Thyroid gland (tissue), 4 donors: ENCODE results near the gene ADAM12. TPM values are rescaled to one million over a fixed set of nuclear protein-coding genes. Genes with fewer than 3 reads are reported as not detected.

Experiments used
- DNase-seq, 2 donors: peaks; one replicate each; pipeline ENCODE4 v3.0.0-alpha.2; 2019
- H3K27ac ChIP-seq, 3 donors: fragments of 200-600 bp; sonication (generic); 1 replicate in 2 of 3; 2 replicates in 1 of 3; pipeline ENCODE4 v1.5.1; 2016 to 2019; ENCODE audit warnings: mild to moderate bottlenecking in 1 of 3, moderate library complexity in 1 of 3
- H3K27me3 ChIP-seq: fragments of 200-600 bp; sonication (generic); one replicate; pipeline ENCODE4 v1.5.1; 2019
- H3K36me3 ChIP-seq, 2 donors: fragments of 200-600 bp; sonication (generic); one replicate each; pipeline ENCODE4 v1.5.1; 2016 to 2019
- H3K4me1 ChIP-seq, 2 donors: fragments of 200-600 bp; sonication (generic); one replicate each; pipeline ENCODE4 v1.5.1; 2017 to 2019
- H3K4me3 ChIP-seq, 3 donors: fragments of 200-600 bp; sonication (generic); replicated peaks in 1 of 3; 1 replicate in 2 of 3; 2 replicates in 1 of 3; pipeline ENCODE4 v1.5.1; 2016; ENCODE audit warnings: mild to moderate bottlenecking in 1 of 3
- H3K9me3 ChIP-seq: fragments of 200-600 bp; sonication (generic); one replicate; pipeline ENCODE4 v1.5.1; 2017
- CTCF ChIP-seq, 6 experiments: fragments of 200-600 bp in 3 of 6; fragments of 450-650 bp in 3 of 6; sonication (generic) in 3 of 6; IDR thresholded peaks; one replicate each; pipeline ENCODE4 v1.5.1; 2016 to 2019; ENCODE audit warnings: antibody characterized with exemption in 6 of 6, mild to moderate bottlenecking in 2 of 6, inconsistent platforms in 1 of 6, moderate library complexity in 1 of 6
- POLR2A ChIP-seq, 2 donors: fragments of 450-650 bp; IDR thresholded peaks; one replicate each; pipeline ENCODE4 v1.6.1; 2017; ENCODE audit warnings: antibody characterized with exemption in 2 of 2, mild to moderate bottlenecking in 2 of 2, moderate library complexity in 1 of 2
- WGBS, 2 donors: methylation state at CpG; one replicate each; pipeline ENCODE4 v1.1.5; 2017; 5-methylcytosine and 5-hydroxymethylcytosine counted together
- intact Hi-C: fragments of 100-400 bp; cut with DNase I; formaldehyde crosslinking; loops from one replicate; pipeline ENCODE4 v1.15.1; 2023
- total RNA-seq, 4 donors: library from RNA; depleted of rRNA; stranded (reverse); fragments of >200 nt; gene quantifications; one replicate each; pipeline ENCODE4 v1.2.3, GENCODE V29; 2016

The ADAM12 gene
- total RNA-seq, 4 donors from 2014 or later: 0.20 to 0.94 (median 0.63) TPM

GRCh38 chr10:126059076-126059826 is 329.0 kb downstream of the ADAM12 start:
- TF ChIP-seq POLR2A (IDR thresholded peaks at IDR 0.05) (no peak), CTCF (IDR thresholded peaks at IDR 0.05) (no peak)
- no peak overlapping the region for H3K27ac ChIP-seq

GRCh38 chr10:126058507-126058906 is 329.8 kb downstream of the ADAM12 start:
- intact Hi-C loops: no loop called here
- Histone ChIP-seq H3K36me3 (no peaks in the 10 kb centered on the region), H3K27me3 (no peaks in the 10 kb centered on the region), H3K9me3 (no peaks in the 10 kb centered on the region), H3K4me1 (peaks cover 0 to 7% of the 10 kb centered on the region in 2 donors), H3K27ac (no peak overlapping the region), H3K4me3 (no peak overlapping the region)
- TF ChIP-seq CTCF (IDR thresholded peaks at IDR 0.05) (no peak), POLR2A (IDR thresholded peaks at IDR 0.05) (no peak)
- no peak for DNase-seq
- WGBS, 2 donors: 42 to 45% methylated on average over 9 of the region's 9 CpGs

More at GRCh38 chr10:126059076-126059826, 329.0 kb downstream of the ADAM12 start:
- DNase-seq: no peak
- no peaks in the 10 kb centered on the region for H3K27me3 ChIP-seq
- no peaks in the 10 kb centered on the region for H3K9me3 ChIP-seq
- peaks cover 0 to 7% of the 10 kb centered on the region in 2 donors for H3K4me1 ChIP-seq
- no peaks in the 10 kb centered on the region for H3K36me3 ChIP-seq
- intact Hi-C loops: no loop called here
- no peak overlapping the region for H3K4me3 ChIP-seq
- WGBS, 2 donors: 33 to 53% methylated on average over 4 of the region's 4 CpGs

- intact Hi-C loops: no loop called here
- Histone ChIP-seq H3K9me3 (no peaks in the 10 kb centered on the region), H3K27ac (no peak overlapping the region), H3K36me3 (no peaks in the 10 kb centered on the region), H3K4me3 (no peak overlapping the region), H3K27me3 (no peaks in the 10 kb centered on the region), H3K4me1 (peaks cover 0 to 7% of the 10 kb centered on the region in 2 donors)
- TF ChIP-seq POLR2A (IDR thresholded peaks at IDR 0.05) (no peak), CTCF (IDR thresholded peaks at IDR 0.05) (no peak)
- no peak for DNase-seq
- WGBS, 2 donors: 48 to 55% methylated on average over 6 of the region's 6 CpGs
Observed at GRCh38 chr10:126058104-126058503, 330.2 kb downstream of the ADAM12 start.

GRCh38 chr10:126057494-126057893 is 330.8 kb downstream of the ADAM12 start:
- Histone ChIP-seq H3K27me3 (no peaks in the 10 kb centered on the region), H3K9me3 (no peaks in the 10 kb centered on the region), H3K27ac (no peak overlapping the region), H3K36me3 (no peaks in the 10 kb centered on the region), H3K4me3 (no peak overlapping the region), H3K4me1 (peaks cover 0 to 7% of the 10 kb centered on the region in 2 donors)
- intact Hi-C loops: no loop called here
- WGBS, 2 donors: 83 to 91% methylated on average over 8 of the region's 8 CpGs
- no peak for TF ChIP-seq POLR2A (IDR thresholded peaks at IDR 0.05)
- no peak for TF ChIP-seq CTCF (IDR thresholded peaks at IDR 0.05)
- DNase-seq: no peak

GRCh38 chr10:126054191-126054590 is 334.1 kb downstream of the ADAM12 start:
- Histone ChIP-seq H3K4me1 (peaks cover 0 to 4% of the 10 kb centered on the region in 2 donors), H3K27ac (no peak overlapping the region), H3K4me3 (no peak overlapping the region), H3K36me3 (no peaks in the 10 kb centered on the region), H3K27me3 (no peaks in the 10 kb centered on the region), H3K9me3 (no peaks in the 10 kb centered on the region)
- no peak for DNase-seq
- WGBS, 2 donors: 97 to 99% methylated on average over 6 of the region's 6 CpGs
- TF ChIP-seq CTCF (IDR thresholded peaks at IDR 0.05): no peak
- no peak for TF ChIP-seq POLR2A (IDR thresholded peaks at IDR 0.05)
- intact Hi-C loops: no loop called here
